ENCODE measurements around the gene ANKRD1. TPM values are rescaled to one million over a fixed set of nuclear protein-coding genes. Genes with fewer than 3 reads are reported as not detected.

ANKRD1 gene
- total RNA-seq, 1 experiment from 2014 or later = not detected

DNA sequence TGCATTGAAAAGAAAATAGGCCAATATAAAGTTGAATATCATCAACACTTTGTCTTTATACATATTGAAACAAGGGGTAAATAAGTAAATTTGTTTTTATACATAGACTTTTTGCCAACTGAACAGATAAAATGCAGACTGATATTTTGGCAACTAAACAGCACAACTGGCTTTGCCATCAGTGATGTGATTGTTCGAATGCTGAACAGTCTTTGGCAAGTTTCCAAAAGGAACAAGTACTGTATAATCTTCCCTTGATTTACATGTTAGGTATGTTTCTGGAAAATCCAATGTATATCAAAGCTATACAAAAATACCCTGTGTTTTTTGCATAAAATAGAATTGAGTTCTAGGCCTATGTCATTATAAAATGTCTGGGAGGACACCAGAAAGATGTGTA is 18.2 kb upstream of the ANKRD1 start:
- no peak overlapping the region for H3K27ac ChIP-seq (ENCODE audit: low read depth, low read length)
- intact Hi-C loops (cut with micrococcal nuclease) = no loop called here
- no peak for TF ChIP-seq YY1 (IDR thresholded peaks at IDR 0.05; ENCODE audit: extremely low read depth, insufficient replicate concordance, low read depth, low read length)
- H3K27me3 ChIP-seq (ENCODE audit: insufficient read depth, low read length) = no peaks in the 10 kb centered on the region
- no peak overlapping the region for H3K4me2 ChIP-seq (ENCODE audit: low read length)
- no peaks in the 10 kb centered on the region for H4K20me1 ChIP-seq (ENCODE audit: insufficient read depth)
- no TSS peak for BruUV-seq (replicated peaks)
- POLR2A ChIA-PET = no interaction called here
- no peaks in the 10 kb centered on the region for H3K36me3 ChIP-seq (ENCODE audit: control insufficient read depth in 1 of 2, insufficient read depth in 2 of 2, low read length in 2 of 2)
- DNase-seq (ENCODE audit: low read depth, low spot score) (no peak), ATAC-seq (no peak)
- CTCF ChIA-PET = no interaction called here
- RAD21 ChIA-PET (ENCODE audit: low non-redundant PET in 1 of 2, low total read pairs in 2 of 2, uncharacterized antibody in 2 of 2, unreplicated experiment in 2 of 2) = no interaction called here
- H3K4me3 ChIP-seq (replicated peaks in 1 of 2; ENCODE audit: low read depth in 1 of 2, low read length in 2 of 2) = no peak overlapping the region
- no peak overlapping the region for H3K9ac ChIP-seq (ENCODE audit: low read length)
- H3K4me1 ChIP-seq (ENCODE audit: control insufficient read depth in 1 of 2, insufficient read depth in 2 of 2, low read length in 2 of 2) = no peaks in the 10 kb centered on the region
- H2AFZ ChIP-seq (ENCODE audit: low read depth, low read length, poor library complexity, severe bottlenecking) = no peak overlapping the region
- H3K9me3 ChIP-seq (ENCODE audit: control insufficient read depth in 1 of 2, insufficient read depth in 1 of 2, low read depth in 1 of 2, low read length in 2 of 2) = no peaks in the 10 kb centered on the region
- no peaks in the 10 kb centered on the region for H3K79me2 ChIP-seq (ENCODE audit: insufficient read depth, low read length)
- no peaks in the 10 kb centered on the region for H3K9me2 ChIP-seq (ENCODE audit: insufficient read depth)

DNA sequence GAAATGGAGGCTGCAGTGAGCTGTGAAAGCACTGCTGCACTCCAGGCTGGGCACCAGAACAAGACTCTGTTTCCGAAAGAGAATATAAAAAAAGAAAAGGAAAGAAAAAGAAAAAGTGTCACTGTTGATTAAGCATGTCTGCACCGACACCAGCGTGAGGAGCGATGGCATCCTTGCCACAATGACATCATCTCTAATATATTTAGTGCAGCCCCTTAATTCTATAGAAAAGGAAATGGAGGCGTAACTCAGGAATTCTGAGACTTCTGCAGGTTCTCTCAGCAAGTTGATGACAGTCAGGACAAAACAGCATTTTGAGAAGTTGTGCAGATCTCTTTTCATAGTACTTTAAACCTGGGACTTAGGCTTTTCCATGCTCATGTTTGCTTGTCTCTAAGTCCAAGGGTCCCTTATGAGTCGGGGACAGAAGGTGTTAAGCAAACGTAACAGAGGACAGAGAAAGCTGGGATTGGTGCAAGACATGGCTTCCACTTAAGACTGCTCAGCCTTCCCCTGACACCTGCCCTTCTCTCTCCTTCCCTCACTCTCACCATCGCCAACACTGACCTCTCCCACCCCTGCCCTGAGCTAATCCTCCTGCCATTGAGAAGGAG is 16.9 kb upstream of the ANKRD1 start:
- BruUV-seq (replicated peaks) = no TSS peak
- RAD21 ChIA-PET (ENCODE audit: low non-redundant PET in 1 of 2, low total read pairs in 2 of 2, uncharacterized antibody in 2 of 2, unreplicated experiment in 2 of 2) = no interaction called here
- no peak overlapping the region for H3K9ac ChIP-seq (ENCODE audit: low read length)
- POLR2A ChIA-PET = no interaction called here
- H3K9me2 ChIP-seq (ENCODE audit: insufficient read depth) = no peaks in the 10 kb centered on the region
- ATAC-seq (no peak), DNase-seq (ENCODE audit: low read depth, low spot score) (no peak)
- no peak overlapping the region for H2AFZ ChIP-seq (ENCODE audit: low read depth, low read length, poor library complexity, severe bottlenecking)
- no peaks in the 10 kb centered on the region for H3K36me3 ChIP-seq (ENCODE audit: control insufficient read depth in 1 of 2, insufficient read depth in 2 of 2, low read length in 2 of 2)
- H3K27me3 ChIP-seq (ENCODE audit: insufficient read depth, low read length) = no peaks in the 10 kb centered on the region
- intact Hi-C loops (cut with micrococcal nuclease) = no loop called here
- CTCF ChIA-PET = no interaction called here
- no peak overlapping the region for H3K27ac ChIP-seq (ENCODE audit: low read depth, low read length)
- H3K4me2 ChIP-seq (ENCODE audit: low read length) = no peak overlapping the region
- H3K9me3 ChIP-seq (ENCODE audit: control insufficient read depth in 1 of 2, insufficient read depth in 1 of 2, low read depth in 1 of 2, low read length in 2 of 2) = no peaks in the 10 kb centered on the region
- no peaks in the 10 kb centered on the region for H3K4me1 ChIP-seq (ENCODE audit: control insufficient read depth in 1 of 2, insufficient read depth in 2 of 2, low read length in 2 of 2)
- no peaks in the 10 kb centered on the region for H4K20me1 ChIP-seq (ENCODE audit: insufficient read depth)
- no peak for TF ChIP-seq EGR1 (IDR thresholded peaks at IDR 0.05; ENCODE audit: low read depth)
- no peak for TF ChIP-seq ELF1 (IDR thresholded peaks at IDR 0.05; ENCODE audit: borderline replicate concordance, low read depth)
- TF ChIP-seq ZNF274 (IDR thresholded peaks at IDR 0.05; ENCODE audit: low read depth, low read length) = no peak
- no peak overlapping the region for H3K4me3 ChIP-seq (replicated peaks in 1 of 2; ENCODE audit: low read depth in 1 of 2, low read length in 2 of 2)
- no peaks in the 10 kb centered on the region for H3K79me2 ChIP-seq (ENCODE audit: insufficient read depth, low read length)
